Heart left ventricle (tissue), 13 donors: Measurements from ENCODE around the gene SLCO1C1.

Source experiments
- CTCF ChIP-seq, 12 donors: fragments of 200-600 bp; sonication (generic) in 4 of 12; IDR thresholded peaks; one replicate each; pipeline versions ENCODE4 v1.5.0 to v1.8.0; 2018 to 2022; ENCODE audit warnings: antibody characterized with exemption in 12 of 12, mild to moderate bottlenecking in 5 of 12
- POLR2A ChIP-seq, 2 donors: fragments of 450-650 bp; IDR thresholded peaks; one replicate each; pipeline ENCODE4 v1.6.1; 2017; ENCODE audit warnings: antibody characterized with exemption in 2 of 2, mild to moderate bottlenecking in 2 of 2, moderate library complexity in 2 of 2
- donor health status: ischemic (EF 13 %, LVEDD 7.1; RV severe dilation, severe dysfunction).
- donor health status: DM: no; HTN: yes; CAD: no.
- donor health status: DM: no; HTN: no; CAD: no.
- donor health status: ischemic (EF 25% LVEDD 6.9; RV normal size, moderate dysfunction).
- donor health status: ischemic (EF 25% LVEDD 5.7; RV mildly dilated, moderate dysfunction).
- donor health status: ischemic (EF 35%, LVEDD 5.7; RV mildly dilated, moderate dysfunction).
- donor health status: nonischemic (EF 11% LVEDD 7.7; RV severe dilation, severe dysfunction).
- donor health status: DM: yes; HTN: yes; CAD: no.
- donor health status: PGD.
- donor health status: ischemic (EF 29% LVEDD 5.4; RV normal size, mild dysfunction).
- donor health status: nonischemic (EF 23%, LVEDD 6.1; RV moderate dilation, normal function).

DNA sequence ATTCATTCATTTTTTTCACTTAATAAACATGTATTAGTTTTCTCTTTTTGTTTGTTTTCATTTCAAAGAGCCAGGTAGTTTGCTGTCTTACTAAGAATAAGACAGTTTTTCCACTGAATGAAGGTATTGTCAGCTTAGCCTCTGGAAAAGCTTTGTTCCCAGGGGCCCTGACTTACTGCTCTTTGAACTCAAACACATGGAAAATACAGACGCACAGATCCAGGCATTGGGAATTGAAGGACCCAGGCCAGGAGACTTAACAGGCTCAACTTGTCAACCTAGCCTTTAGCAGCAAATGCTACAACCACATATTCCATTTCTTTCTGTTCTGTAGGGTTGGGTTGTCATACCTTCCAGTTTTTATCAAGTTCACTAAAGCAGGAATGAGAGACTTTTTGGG, 38.5 kb upstream of the SLCO1C1 start:
- no peak for TF ChIP-seq CTCF (IDR thresholded peaks at IDR 0.05)
- no peak for TF ChIP-seq POLR2A (IDR thresholded peaks at IDR 0.05)
